Activated CD4-positive, alpha-beta T cell treated with anti-CD3 and anti-CD28 coated beads, Interleukin-2, amount 10 ng/mL, durations not matched to agents 24 days and 14 days (primary cell): ENCODE data around the gene MC2R. TPM values are rescaled to one million over a fixed set of nuclear protein-coding genes. Genes with fewer than 3 reads are reported as not detected.

Source experiments
- DNase-seq: peaks from one replicate; pipeline ENCODE4 v3.0.0; 2022
- H3K27ac Mint-ChIP-seq: one replicate; pipeline ENCODE4 v1.8.0; 2022; ENCODE audit warnings: mild to moderate bottlenecking, mixed read lengths
- H3K27me3 Mint-ChIP-seq: one replicate; pipeline ENCODE4 v1.8.0; 2022; ENCODE audit warnings: mixed read lengths
- H3K36me3 Mint-ChIP-seq: one replicate; pipeline ENCODE4 v1.8.0; 2022; ENCODE audit warnings: low read depth, mild to moderate bottlenecking, mixed read lengths
- H3K4me1 Mint-ChIP-seq: one replicate; pipeline ENCODE4 v1.8.0; 2021; ENCODE audit warnings: mixed read lengths
- H3K4me3 Mint-ChIP-seq: one replicate; pipeline ENCODE4 v1.8.0; 2022; ENCODE audit warnings: mild to moderate bottlenecking, moderate library complexity, mixed read lengths
- H3K9me3 Mint-ChIP-seq: one replicate; pipeline ENCODE4 v1.8.0; 2021; ENCODE audit warnings: mixed read lengths
- intact Hi-C: fragments of 100-400 bp; cut with micrococcal nuclease; formaldehyde crosslinking; loops from one replicate; pipeline ENCODE4 v1.15.1; 2023
- total RNA-seq: library from RNA; stranded (reverse); gene quantifications from 2 replicates; pipeline ENCODE4 v1.2.3, GENCODE V29; 2022

Gene MC2R
- total RNA-seq: not detected in 2 replicates

- no peak for DNase-seq
- intact Hi-C loops: no loop called here
- no peaks in the 10 kb centered on the region for H3K27me3 Mint-ChIP-seq
- no peaks in the 10 kb centered on the region for H3K36me3 Mint-ChIP-seq
- H3K27ac Mint-ChIP-seq: no peak within 1 kb of the TSS
- H3K4me1 Mint-ChIP-seq: no peaks in the 10 kb centered on the region
- H3K4me3 Mint-ChIP-seq: no peak within 1 kb of the TSS
- H3K9me3 Mint-ChIP-seq: no peaks in the 10 kb centered on the region
Measured at GRCh38 chr18:13915391-13915790, at the start of gene MC2R. TSS of gene MC2R (minus strand) at chr18:13915536. CDS start at chr18:13885518, 30,018 bp downstream.

- Mint-ChIP-seq H3K4me1 (no peaks in the 10 kb centered on the region), H3K36me3 (no peaks in the 10 kb centered on the region), H3K27ac (no peak overlapping the region), H3K27me3 (no peaks in the 10 kb centered on the region), H3K4me3 (no peak overlapping the region), H3K9me3 (no peaks in the 10 kb centered on the region)
- intact Hi-C loops: no loop called here
- DNase-seq: no peak
Measured at GRCh38 chr18:13945811-13946210, 30.5 kb upstream of the MC2R start.

GRCh38 chr18:13943338-13943737 lies 28.0 kb upstream of the MC2R start:
- peak; percentile 12 for DNase-seq
- Mint-ChIP-seq H3K4me3 (no peak overlapping the region), H3K9me3 (no peaks in the 10 kb centered on the region), H3K4me1 (no peaks in the 10 kb centered on the region), H3K27me3 (no peaks in the 10 kb centered on the region), H3K27ac (no peak overlapping the region), H3K36me3 (no peaks in the 10 kb centered on the region)
- intact Hi-C loops: no loop called here

- Mint-ChIP-seq H3K27me3 (no peaks in the 10 kb centered on the region), H3K4me1 (no peaks in the 10 kb centered on the region), H3K4me3 (no peak overlapping the region), H3K27ac (no peak overlapping the region), H3K9me3 (no peaks in the 10 kb centered on the region), H3K36me3 (no peaks in the 10 kb centered on the region)
- DNase-seq: peak; percentile 28
- intact Hi-C loops: no loop called here
Measured at GRCh38 chr18:13940326-13940725, 25.0 kb upstream of the MC2R start.

GRCh38 chr18:13934676-13935075 lies 19.3 kb upstream of the MC2R start:
- H3K9me3 Mint-ChIP-seq: no peaks in the 10 kb centered on the region
- no peaks in the 10 kb centered on the region for H3K27me3 Mint-ChIP-seq
- no peaks in the 10 kb centered on the region for H3K36me3 Mint-ChIP-seq
- H3K4me3 Mint-ChIP-seq: no peak overlapping the region
- H3K4me1 Mint-ChIP-seq: no peaks in the 10 kb centered on the region
- intact Hi-C loops: no loop called here
- DNase-seq: no peak
- no peak overlapping the region for H3K27ac Mint-ChIP-seq

GRCh38 chr18:13934058-13934457 lies 18.7 kb upstream of the MC2R start:
- Mint-ChIP-seq H3K9me3 (no peaks in the 10 kb centered on the region), H3K27me3 (no peaks in the 10 kb centered on the region), H3K4me3 (no peak overlapping the region), H3K27ac (no peak overlapping the region), H3K36me3 (no peaks in the 10 kb centered on the region), H3K4me1 (no peaks in the 10 kb centered on the region)
- intact Hi-C loops: no loop called here
- no peak for DNase-seq

- intact Hi-C loops: no loop called here
- Mint-ChIP-seq H3K27me3 (no peaks in the 10 kb centered on the region), H3K36me3 (no peaks in the 10 kb centered on the region), H3K27ac (no peak overlapping the region), H3K4me3 (no peak overlapping the region), H3K4me1 (no peaks in the 10 kb centered on the region), H3K9me3 (no peaks in the 10 kb centered on the region)
- no peak for DNase-seq
Measured at GRCh38 chr18:13932285-13933025, 17.1 kb upstream of the MC2R start.

- no peaks in the 10 kb centered on the region for H3K27me3 Mint-ChIP-seq
- H3K9me3 Mint-ChIP-seq: peaks cover 3% of the 10 kb centered on the region
- intact Hi-C loops: no loop called here
- no peaks in the 10 kb centered on the region for H3K36me3 Mint-ChIP-seq
- DNase-seq: no peak
- no peaks in the 10 kb centered on the region for H3K4me1 Mint-ChIP-seq
- H3K27ac Mint-ChIP-seq: no peak overlapping the region
- H3K4me3 Mint-ChIP-seq: no peak overlapping the region
Measured at GRCh38 chr18:13930964-13931363, 15.6 kb upstream of the MC2R start.

GRCh38 chr18:13923221-13923620 lies 7.9 kb upstream of the MC2R start:
- Mint-ChIP-seq H3K4me3 (no peak overlapping the region), H3K4me1 (no peaks in the 10 kb centered on the region), H3K36me3 (no peaks in the 10 kb centered on the region), H3K9me3 (peaks cover 3% of the 10 kb centered on the region), H3K27me3 (no peaks in the 10 kb centered on the region), H3K27ac (no peak overlapping the region)
- intact Hi-C loops: no loop called here
- no peak for DNase-seq

GRCh38 chr18:13918898-13919297 lies 3.6 kb upstream of the MC2R start:
- H3K36me3 Mint-ChIP-seq: no peaks in the 10 kb centered on the region
- intact Hi-C loops: no loop called here
- H3K27ac Mint-ChIP-seq: no peak overlapping the region
- H3K9me3 Mint-ChIP-seq: no peaks in the 10 kb centered on the region
- H3K27me3 Mint-ChIP-seq: no peaks in the 10 kb centered on the region
- DNase-seq: no peak
- H3K4me3 Mint-ChIP-seq: no peak overlapping the region
- no peaks in the 10 kb centered on the region for H3K4me1 Mint-ChIP-seq

- Mint-ChIP-seq H3K36me3 (no peaks in the 10 kb centered on the region), H3K4me1 (no peaks in the 10 kb centered on the region), H3K4me3 (no peak overlapping the region), H3K27ac (no peak overlapping the region), H3K9me3 (no peaks in the 10 kb centered on the region), H3K27me3 (no peaks in the 10 kb centered on the region)
- DNase-seq: no peak
- intact Hi-C loops: no loop called here
Measured at GRCh38 chr18:13917401-13917800, 2.1 kb upstream of the MC2R start.

- no peaks in the 10 kb centered on the region for H3K27me3 Mint-ChIP-seq
- no peaks in the 10 kb centered on the region for H3K36me3 Mint-ChIP-seq
- H3K27ac Mint-ChIP-seq: no peak overlapping the region
- DNase-seq: no peak
- no peaks in the 10 kb centered on the region for H3K9me3 Mint-ChIP-seq
- no peaks in the 10 kb centered on the region for H3K4me1 Mint-ChIP-seq
- intact Hi-C loops: no loop called here
- no peak overlapping the region for H3K4me3 Mint-ChIP-seq
Measured at GRCh38 chr18:13916559-13916958, 1.2 kb upstream of the MC2R start.

- intact Hi-C loops: no loop called here
- no peak for DNase-seq
Measured at GRCh38 chr18:13915995-13916431, 677 bp upstream of the MC2R start.

GRCh38 chr18:13914756-13915155 lies 580 bp downstream of the MC2R start:
- Mint-ChIP-seq H3K9me3 (no peaks in the 10 kb centered on the region), H3K4me1 (no peaks in the 10 kb centered on the region), H3K4me3 (no peak overlapping the region), H3K27me3 (no peaks in the 10 kb centered on the region), H3K36me3 (no peaks in the 10 kb centered on the region), H3K27ac (no peak overlapping the region)
- no peak for DNase-seq
- intact Hi-C loops: no loop called here

More at GRCh38 chr18:13915995-13916431, 677 bp upstream of the MC2R start:
- no peak overlapping the region for H3K4me3 Mint-ChIP-seq
- H3K9me3 Mint-ChIP-seq: no peaks in the 10 kb centered on the region
- H3K27me3 Mint-ChIP-seq: no peaks in the 10 kb centered on the region
- H3K36me3 Mint-ChIP-seq: no peaks in the 10 kb centered on the region
- H3K4me1 Mint-ChIP-seq: no peaks in the 10 kb centered on the region
- no peak overlapping the region for H3K27ac Mint-ChIP-seq

- no peaks in the 10 kb centered on the region for H3K36me3 Mint-ChIP-seq
- no peaks in the 10 kb centered on the region for H3K4me1 Mint-ChIP-seq
- H3K9me3 Mint-ChIP-seq: no peaks in the 10 kb centered on the region
- no peak overlapping the region for H3K27ac Mint-ChIP-seq
- DNase-seq: no peak
- no peaks in the 10 kb centered on the region for H3K27me3 Mint-ChIP-seq
- no peak overlapping the region for H3K4me3 Mint-ChIP-seq
- intact Hi-C loops: no loop called here
Measured at GRCh38 chr18:13914170-13914569, 1.2 kb downstream of the MC2R start.
